Muscle of leg (tissue), 11 donors: ENCODE results near the gene NUB1. TPM values are rescaled to one million over a fixed set of nuclear protein-coding genes. Genes with fewer than 3 reads are reported as not detected.
A peak's percentile ranks its signal among the peaks of the same experiment; 100 is the strongest.

Source experiments
- DNase-seq: peaks from one replicate; pipeline ENCODE4 v3.0.0; 2013
- H3K27ac ChIP-seq: one replicate; pipeline ENCODE4 v1.5.1; 2013; ENCODE audit warnings: mild to moderate bottlenecking, low read length, control low read depth
- H3K27me3 ChIP-seq: one replicate; pipeline ENCODE4 v1.6.1; 2013; ENCODE audit warnings: low read length; ENCODE audit not compliant: control insufficient read depth, insufficient read depth
- H3K36me3 ChIP-seq: one replicate; pipeline ENCODE4 v1.6.1; 2013; ENCODE audit warnings: low read length; ENCODE audit not compliant: control insufficient read depth, insufficient read depth
- H3K4me1 ChIP-seq: one replicate; pipeline ENCODE4 v1.6.1; 2013; ENCODE audit warnings: low read length; ENCODE audit not compliant: control insufficient read depth, insufficient read depth
- H3K4me3 ChIP-seq: one replicate; pipeline ENCODE4 v1.5.1; 2013; ENCODE audit warnings: low read length, control low read depth
- H3K9me3 ChIP-seq: replicated peaks from 2 replicates; pipeline ENCODE4 v1.6.1; 2013; ENCODE audit warnings: low read depth, low read length; ENCODE audit not compliant: control insufficient read depth
- WGBS: methylation state at CpG from one replicate; pipeline ENCODE4 v1.1.5; 2013; ENCODE audit warnings: missing lambda C conversion rate; ENCODE audit not compliant: insufficient coverage; 5-methylcytosine and 5-hydroxymethylcytosine counted together
- polyA plus RNA-seq, 8 donors: library from polyadenylated mRNA; unstranded; fragments of 120-200 nt; gene quantifications; one replicate each; pipeline versions ENCODE4 v1.2.1 to v1.2.3, GENCODE V29; 2013; ENCODE audit warnings: inconsistent platforms in 1 of 8, low replicate concordance in 1 of 8; ENCODE audit not compliant: insufficient read length in 8 of 8, insufficient read depth in 1 of 8
- total RNA-seq: library from RNA; stranded (reverse); fragments of 120-200 nt; gene quantifications from one replicate; pipeline ENCODE4 v1.2.4, GENCODE V29; 2013

The NUB1 gene
- total and polyA plus RNA-seq, 9 donors: 25.6 to 40.6 (median 32.6) TPM

- 83% methylated on average over 15 of the region's 15 CpGs for WGBS
- Histone ChIP-seq H3K27ac (no peak overlapping the region), H3K4me3 (no peak overlapping the region), H3K4me1 (peaks cover 3% of the 10 kb centered on the region), H3K27me3 (no peaks in the 10 kb centered on the region), H3K36me3 (peaks cover 56% of the 10 kb centered on the region), H3K9me3 (no peaks in the 10 kb centered on the region)
- DNase-seq: no peak
Observed at GRCh38 chr7:151374139-151374538, 32.5 kb downstream of the NUB1 start.

DNA sequence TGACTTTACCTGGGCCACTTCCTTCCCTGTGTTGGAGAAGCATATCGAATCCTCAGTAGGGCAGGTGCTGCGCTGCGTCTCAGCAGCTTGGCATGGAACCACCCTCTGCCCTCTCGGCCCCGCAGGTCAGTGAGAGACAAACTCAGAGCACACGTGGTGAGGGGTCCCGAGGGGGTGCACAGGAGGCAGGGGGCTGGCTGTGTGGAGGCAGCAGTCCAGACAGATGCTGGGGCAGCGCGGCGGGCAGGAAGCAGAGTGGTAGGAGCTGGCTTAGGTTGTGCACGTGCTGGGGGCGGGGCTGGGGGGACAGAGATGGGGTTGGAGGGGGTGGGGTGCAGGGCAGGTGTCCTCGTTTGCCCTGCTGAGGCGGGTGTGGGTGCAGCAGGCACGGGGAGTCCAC lies 33.1 kb downstream of the NUB1 start:
- peaks cover 3% of the 10 kb centered on the region for H3K4me1 ChIP-seq
- no peaks in the 10 kb centered on the region for H3K27me3 ChIP-seq
- WGBS: 71% methylated on average over 7 of the region's 15 CpGs
- DNase-seq: no peak
- H3K36me3 ChIP-seq: peaks cover 53% of the 10 kb centered on the region
- no peaks in the 10 kb centered on the region for H3K9me3 ChIP-seq
- H3K4me3 ChIP-seq: no peak overlapping the region
- no peak overlapping the region for H3K27ac ChIP-seq

- Histone ChIP-seq H3K27ac (no peak overlapping the region), H3K36me3 (peaks cover 48% of the 10 kb centered on the region), H3K9me3 (no peaks in the 10 kb centered on the region), H3K4me1 (peaks cover 3% of the 10 kb centered on the region), H3K4me3 (no peak overlapping the region), H3K27me3 (peaks cover 4% of the 10 kb centered on the region)
- no peak for DNase-seq
- 78% methylated on average over 7 of the region's 10 CpGs for WGBS
Observed at GRCh38 chr7:151375530-151376217, 34.1 kb downstream of the NUB1 start.

GRCh38 chr7:151376218-151376902 lies 34.7 kb downstream of the NUB1 start:
- H3K27ac ChIP-seq: no peak overlapping the region
- peaks cover 11% of the 10 kb centered on the region for H3K27me3 ChIP-seq
- no peak overlapping the region for H3K4me3 ChIP-seq
- DNase-seq: no peak
- no peaks in the 10 kb centered on the region for H3K9me3 ChIP-seq
- 93% methylated on average over 33 of the region's 33 CpGs for WGBS
- H3K36me3 ChIP-seq: peaks cover 43% of the 10 kb centered on the region
- H3K4me1 ChIP-seq: peaks cover 10% of the 10 kb centered on the region

DNA sequence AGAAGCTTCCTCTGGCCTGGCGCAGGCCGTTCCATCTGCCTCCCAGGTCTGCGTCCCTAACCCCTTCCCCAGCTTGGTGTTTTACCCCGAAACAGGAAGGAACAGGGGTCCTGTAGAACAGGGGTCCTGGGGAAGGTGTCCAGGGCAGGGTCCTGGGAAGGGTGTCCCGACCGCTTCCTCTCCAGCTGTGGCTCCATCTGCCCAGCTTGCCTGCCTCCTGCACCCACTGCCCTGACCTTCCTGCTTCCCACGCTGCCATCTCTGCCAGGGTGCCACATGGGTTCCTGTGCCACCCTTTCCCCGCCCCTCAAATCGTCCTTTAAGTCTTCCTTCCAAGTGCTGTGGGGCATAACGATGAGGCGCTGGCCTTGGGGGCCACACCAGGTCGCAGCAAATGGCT lies 35.8 kb downstream of the NUB1 start:
- DNase-seq: no peak
- WGBS: 87% methylated on average over 8 of the region's 12 CpGs
- Histone ChIP-seq H3K4me3 (no peak overlapping the region), H3K9me3 (no peaks in the 10 kb centered on the region), H3K4me1 (peaks cover 17% of the 10 kb centered on the region), H3K27me3 (peaks cover 19% of the 10 kb centered on the region), H3K27ac (no peak overlapping the region), H3K36me3 (peaks cover 38% of the 10 kb centered on the region)

DNA sequence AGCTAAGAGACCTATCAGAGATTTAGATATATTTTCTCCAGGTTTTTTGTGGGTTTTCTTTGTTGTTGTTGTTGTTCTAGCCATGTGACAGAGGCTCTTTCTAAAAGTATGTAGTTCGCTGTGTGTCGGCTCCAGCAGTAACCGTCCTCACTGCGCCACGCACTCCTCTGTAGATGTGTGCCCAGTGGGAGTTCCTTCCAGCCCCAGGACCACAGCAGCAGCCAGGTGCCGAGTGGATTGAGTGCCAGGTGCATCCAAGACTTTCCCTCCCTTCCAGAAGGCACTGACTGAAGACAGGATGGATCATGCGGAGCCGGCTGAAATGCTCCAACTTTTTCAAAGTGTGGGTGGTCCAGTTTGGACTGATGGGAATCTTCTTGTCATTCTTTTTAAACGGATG lies 36.4 kb downstream of the NUB1 start:
- WGBS: 71% methylated on average over 5 of the region's 9 CpGs
- no peaks in the 10 kb centered on the region for H3K9me3 ChIP-seq
- peaks cover 37% of the 10 kb centered on the region for H3K36me3 ChIP-seq
- peaks cover 17% of the 10 kb centered on the region for H3K4me1 ChIP-seq
- no peak overlapping the region for H3K27ac ChIP-seq
- peaks cover 25% of the 10 kb centered on the region for H3K27me3 ChIP-seq
- no peak for DNase-seq
- no peak overlapping the region for H3K4me3 ChIP-seq

DNA sequence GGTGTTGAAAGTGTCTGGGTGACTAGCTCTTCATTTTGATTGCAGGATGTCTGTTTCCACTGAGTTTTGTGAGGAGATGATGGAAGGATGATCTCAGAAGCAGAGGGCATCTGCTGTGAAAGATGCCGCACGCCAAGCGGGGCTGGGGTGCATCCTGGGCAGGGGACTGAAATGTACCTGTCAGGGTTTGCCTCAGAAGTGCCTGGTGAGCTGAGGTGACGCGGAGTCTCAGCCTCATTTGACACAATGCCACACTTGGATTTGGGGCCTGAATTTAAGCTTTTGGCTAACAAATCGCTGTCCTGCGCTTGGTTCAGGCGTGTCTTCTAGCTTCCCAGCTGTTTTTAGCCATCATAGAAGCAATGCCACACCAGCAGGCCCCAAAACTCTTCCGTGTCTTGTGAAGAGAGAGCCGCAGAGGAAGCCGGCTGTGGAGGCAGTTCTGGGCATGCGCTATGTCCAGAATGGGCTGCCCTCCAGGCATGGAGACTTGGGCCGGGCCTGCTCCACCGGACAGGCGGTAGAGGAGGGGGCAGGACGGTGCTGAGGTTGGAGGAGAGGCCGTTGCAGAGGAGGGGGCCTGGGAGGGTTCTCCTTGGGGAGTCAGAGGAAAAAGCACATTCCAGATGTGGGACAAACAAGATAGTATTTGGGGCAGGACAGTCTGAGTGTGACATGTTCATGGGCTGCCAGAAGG lies 37.0 kb downstream of the NUB1 start:
- Histone ChIP-seq H3K9me3 (no peaks in the 10 kb centered on the region), H3K27ac (no peak overlapping the region), H3K27me3 (peaks cover 29% of the 10 kb centered on the region), H3K36me3 (peaks cover 36% of the 10 kb centered on the region), H3K4me3 (no peak overlapping the region), H3K4me1 (peaks cover 17% of the 10 kb centered on the region)
- 63% methylated on average over 17 of the region's 17 CpGs for WGBS
- DNase-seq: peak; percentile 70

GRCh38 chr7:151379193-151379520 lies 37.5 kb downstream of the NUB1 start:
- Histone ChIP-seq H3K9me3 (no peaks in the 10 kb centered on the region), H3K36me3 (peaks cover 31% of the 10 kb centered on the region), H3K27me3 (peaks cover 34% of the 10 kb centered on the region), H3K27ac (no peak overlapping the region), H3K4me3 (no peak overlapping the region), H3K4me1 (peaks cover 17% of the 10 kb centered on the region)
- no peak for DNase-seq
- WGBS: 85% methylated on average over 5 of the region's 6 CpGs

GRCh38 chr7:151379534-151380198 lies 38.1 kb downstream of the NUB1 start:
- Histone ChIP-seq H3K36me3 (peaks cover 26% of the 10 kb centered on the region), H3K27ac (no peak overlapping the region)
- 85% methylated on average over 20 of the region's 25 CpGs for WGBS

More at GRCh38 chr7:151379534-151380198, 38.1 kb downstream of the NUB1 start:
- no peak for DNase-seq
- H3K9me3 ChIP-seq: no peaks in the 10 kb centered on the region
- H3K27me3 ChIP-seq: peaks cover 38% of the 10 kb centered on the region
- H3K4me1 ChIP-seq: peaks cover 17% of the 10 kb centered on the region
- no peak overlapping the region for H3K4me3 ChIP-seq
